CD4-positive, alpha-beta T cell (primary cell): ENCODE measurements around the gene HINFP. TPM values are rescaled to one million over a fixed set of nuclear protein-coding genes. Genes with fewer than 3 reads are reported as not detected.

Source experiments
- ATAC-seq: fragments of 200-7000 bp; cut with Tn5 transposase; one replicate; pipeline ENCODE4 v1.10.0; 2022; ENCODE audit warnings: mild to moderate bottlenecking; ENCODE audit not compliant: poor library complexity
- CTCF ChIA-PET: fragments of 350-600 bp; sonication (Branson Sonifier 250); formaldehyde crosslinking; loops from one replicate; lab custom pipeline; 2021; ENCODE audit warnings: antibody characterized with exemption, inconsistent platforms; lab: Charles Lee
- POLR2A ChIA-PET: fragments of 350-600 bp; sonication (Branson Sonifier 250); formaldehyde crosslinking; loops from one replicate; lab custom pipeline; 2021; ENCODE audit warnings: antibody characterized with exemption, inconsistent platforms; lab: Charles Lee
- DNase-seq, 14 experiments: peaks; one replicate each; pipeline ENCODE4 v3.0.0-alpha.2; 2013 to 2020; ENCODE audit warnings: mixed read lengths in 2 of 14
- H3K27ac ChIP-seq, 2 donors: one replicate each; pipeline versions ENCODE4 v1.5.1 to v1.7.0; 2013; ENCODE audit warnings: low read length in 2 of 2, low read depth in 1 of 2, mild to moderate bottlenecking in 1 of 2
- H3K27me3 ChIP-seq, 2 experiments: 1 replicate in 1 of 2; 2 replicates in 1 of 2; pipeline versions ENCODE4 v1.6.1 to v1.7.0; 2013; ENCODE audit warnings: low read length in 2 of 2, control low read depth in 1 of 2, mild to moderate bottlenecking in 1 of 2, moderate library complexity in 1 of 2; ENCODE audit not compliant: insufficient read depth in 2 of 2, control insufficient read depth in 1 of 2
- H3K36me3 ChIP-seq: one replicate; pipeline ENCODE4 v1.6.1; 2013; ENCODE audit warnings: low read length, control low read depth; ENCODE audit not compliant: insufficient read depth
- H3K4me1 ChIP-seq: one replicate; pipeline ENCODE4 v1.6.1; 2013; ENCODE audit warnings: low read length, control low read depth; ENCODE audit not compliant: insufficient read depth
- H3K4me3 ChIP-seq: one replicate; pipeline ENCODE4 v1.5.1; 2013; ENCODE audit warnings: mild to moderate bottlenecking, low read length, moderate library complexity
- H3K9me3 ChIP-seq, 2 experiments: 1 replicate in 1 of 2; 2 replicates in 1 of 2; pipeline versions ENCODE4 v1.6.1 to v1.7.0; 2013; ENCODE audit warnings: low read length in 2 of 2, mild to moderate bottlenecking in 2 of 2, control low read depth in 1 of 2, moderate library complexity in 1 of 2; ENCODE audit not compliant: control insufficient read depth in 1 of 2, insufficient read depth in 1 of 2
- H3K27ac Mint-ChIP-seq: one replicate; pipeline ENCODE4 v1.8.0; 2020; ENCODE audit warnings: mixed read lengths
- H3K27me3 Mint-ChIP-seq: one replicate; pipeline ENCODE4 v1.8.0; 2021; ENCODE audit warnings: mixed read lengths
- H3K36me3 Mint-ChIP-seq: one replicate; pipeline ENCODE4 v1.8.0; 2021; ENCODE audit warnings: low read depth, mixed read lengths
- H3K4me1 Mint-ChIP-seq: one replicate; pipeline ENCODE4 v1.8.0; 2021; ENCODE audit warnings: low read depth, mixed read lengths
- H3K4me3 Mint-ChIP-seq: one replicate; pipeline ENCODE4 v1.8.0; 2020; ENCODE audit warnings: mild to moderate bottlenecking, mixed read lengths
- H3K9me3 Mint-ChIP-seq: one replicate; pipeline ENCODE4 v1.8.0; 2020; ENCODE audit warnings: mixed read lengths
- CTCF ChIP-seq: fragments of 200-600 bp; IDR thresholded peaks from one replicate; pipeline ENCODE4 v1.8.0; 2022; ENCODE audit warnings: antibody characterized with exemption, mild to moderate bottlenecking
- intact Hi-C, 2 experiments: fragments of 100-400 bp; cut with DNase I in 1 of 2; cut with micrococcal nuclease in 1 of 2; formaldehyde crosslinking; loops; one replicate each; pipeline versions ENCODE4 v1.15.1 to v1.9.0; 2023 to 2025; cut with DNase I, micrococcal nuclease
- total RNA-seq, 174 experiments: library from RNA in 2 of 174; stranded (reverse) in 2 of 174; gene quantifications; one replicate each; pipeline ENCODE4 v1.2.3 and lab custom pipeline; 2021 to 2026

The HINFP gene
- total RNA-seq, 2 experiments from 2014 or later, result 17.6 to 20.5 TPM

- H3K27me3 ChIP-seq, result no peaks in the 10 kb centered on the region
- peaks cover 15% of the 10 kb centered on the region for H3K4me1 ChIP-seq
- no peak overlapping the region for H3K4me3 Mint-ChIP-seq
- H3K4me1 Mint-ChIP-seq, result peaks cover 11% of the 10 kb centered on the region
- H3K4me3 ChIP-seq, result no peak overlapping the region
- no peaks in the 10 kb centered on the region for H3K9me3 Mint-ChIP-seq
- no peak overlapping the region for H3K27ac ChIP-seq
- CTCF ChIA-PET, result no interaction called here
- no peak for TF ChIP-seq CTCF
- intact Hi-C loops, result no loop called here
- peaks cover 21% of the 10 kb centered on the region for H3K36me3 Mint-ChIP-seq
- DNase-seq (no peak), ATAC-seq (no peak)
- no peak overlapping the region for H3K27ac Mint-ChIP-seq
- POLR2A ChIA-PET, result no interaction called here
- H3K36me3 ChIP-seq, result peaks cover 15% of the 10 kb centered on the region
- H3K9me3 ChIP-seq, result no peaks in the 10 kb centered on the region
- H3K27me3 Mint-ChIP-seq, result no peaks in the 10 kb centered on the region
Measured at GRCh38 chr11:119172513-119172912, 51.1 kb downstream of the HINFP start.

GRCh38 chr11:119173453-119173852 lies 52.1 kb downstream of the HINFP start:
- Histone ChIP-seq H3K36me3 (peaks cover 15% of the 10 kb centered on the region), H3K27ac (no peak overlapping the region), H3K9me3 (no peaks in the 10 kb centered on the region), H3K27me3 (no peaks in the 10 kb centered on the region), H3K4me3 (no peak overlapping the region), H3K4me1 (peaks cover 20% of the 10 kb centered on the region)
- Mint-ChIP-seq H3K4me1 (peaks cover 15% of the 10 kb centered on the region), H3K9me3 (no peaks in the 10 kb centered on the region), H3K27me3 (no peaks in the 10 kb centered on the region), H3K27ac (no peak overlapping the region), H3K4me3 (no peak overlapping the region), H3K36me3 (peaks cover 24% of the 10 kb centered on the region)
- DNase-seq (no peak), ATAC-seq (no peak)
- ChIA-PET POLR2A (no interaction called here), CTCF (no interaction called here)
- TF ChIP-seq CTCF, result no peak
- intact Hi-C loops, result no loop called here

- Mint-ChIP-seq H3K36me3 (peaks cover 33% of the 10 kb centered on the region), H3K27me3 (no peaks in the 10 kb centered on the region), H3K27ac (no peak overlapping the region), H3K9me3 (no peaks in the 10 kb centered on the region), H3K4me3 (no peak overlapping the region), H3K4me1 (peaks cover 16% of the 10 kb centered on the region)
- Histone ChIP-seq H3K9me3 (no peaks in the 10 kb centered on the region), H3K36me3 (peaks cover 15% of the 10 kb centered on the region), H3K4me3 (no peak overlapping the region), H3K4me1 (peaks cover 12% of the 10 kb centered on the region), H3K27me3 (no peaks in the 10 kb centered on the region), H3K27ac (no peak overlapping the region)
- intact Hi-C loops, result no loop called here
- TF ChIP-seq CTCF, result no peak
- ChIA-PET POLR2A (no interaction called here), CTCF (no interaction called here)
- DNase-seq, result no peak
- no peak for ATAC-seq
Measured at GRCh38 chr11:119175493-119176077, 54.2 kb downstream of the HINFP start.
